GM23248 (cell line): ENCODE data around the gene FKTN. TPM values are rescaled to one million over a fixed set of nuclear protein-coding genes. Genes with fewer than 3 reads are reported as not detected.
A peak's percentile ranks its signal among the peaks of the same experiment; 100 is the strongest.

Experiments used
- DNase-seq: peaks from one replicate; pipeline ENCODE4 v3.0.0-alpha.2; 2015
- H2AFZ ChIP-seq: fragments of 200-600 bp; sonication (generic); 2 replicates; pipeline ENCODE4 v1.6.1; 2016; ENCODE audit warnings: antibody characterized with exemption
- H3F3A ChIP-seq: fragments of 200-600 bp; sonication (generic); 2 replicates; pipeline ENCODE4 v1.6.1; 2016; ENCODE audit warnings: mild to moderate bottlenecking, antibody characterized with exemption, mixed run types; ENCODE audit not compliant: insufficient read depth
- H3K27ac ChIP-seq: fragments of 200-600 bp; sonication (generic); 2 replicates; pipeline ENCODE4 v1.5.1; 2016; ENCODE audit warnings: mild to moderate bottlenecking
- H3K27me3 ChIP-seq: fragments of 200-600 bp; sonication (generic); replicated peaks from 2 replicates; pipeline ENCODE4 v1.6.1; 2016; ENCODE audit warnings: mild to moderate bottlenecking; ENCODE audit not compliant: insufficient read depth
- H3K36me3 ChIP-seq: fragments of 200-600 bp; sonication (generic); 2 replicates; pipeline ENCODE4 v1.6.1; 2016; ENCODE audit warnings: low read depth, mild to moderate bottlenecking
- H3K4me1 ChIP-seq: fragments of 200-600 bp; sonication (generic); 2 replicates; pipeline ENCODE4 v1.6.1; 2016; ENCODE audit warnings: mild to moderate bottlenecking; ENCODE audit not compliant: insufficient read depth
- H3K4me2 ChIP-seq: fragments of 200-600 bp; sonication (generic); one replicate; pipeline ENCODE4 v1.6.1; 2016; ENCODE audit warnings: mild to moderate bottlenecking; ENCODE audit not compliant: unreplicated experiment
- H3K4me3 ChIP-seq: fragments of 200-600 bp; sonication (generic); 2 replicates; pipeline ENCODE4 v1.5.1; 2016; ENCODE audit warnings: mild to moderate bottlenecking
- H3K79me2 ChIP-seq: fragments of 200-600 bp; sonication (generic); 2 replicates; pipeline ENCODE4 v1.6.1; 2016; ENCODE audit warnings: mild to moderate bottlenecking; ENCODE audit not compliant: insufficient read depth
- H3K9ac ChIP-seq: fragments of 200-600 bp; sonication (generic); 2 replicates; pipeline ENCODE4 v1.6.1; 2016; ENCODE audit warnings: mild to moderate bottlenecking
- H3K9me2 ChIP-seq: fragments of 200-600 bp; sonication (generic); 2 replicates; pipeline ENCODE4 v1.6.1; 2016; ENCODE audit warnings: mixed run types, mild to moderate bottlenecking, moderate library complexity; ENCODE audit not compliant: insufficient read depth
- H3K9me3 ChIP-seq: fragments of 200-600 bp; sonication (generic); one replicate; pipeline ENCODE4 v1.6.1; 2017; ENCODE audit warnings: low read depth
- H4K20me1 ChIP-seq: fragments of 200-600 bp; sonication (generic); 2 replicates; pipeline ENCODE4 v1.6.0; 2016; ENCODE audit not compliant: insufficient read depth
- EZH2 ChIP-seq: fragments of 200-600 bp; sonication (generic); IDR thresholded peaks from 2 replicates; pipeline ENCODE4 v1.6.1; 2018; ENCODE audit warnings: antibody characterized with exemption, mild to moderate bottlenecking; ENCODE audit not compliant: insufficient read depth, poor library complexity, severe bottlenecking
- EZH2phosphoT487 ChIP-seq: fragments of 200-600 bp; sonication (generic); IDR thresholded peaks from 2 replicates; pipeline ENCODE4 v1.6.1; 2018; ENCODE audit warnings: antibody characterized with exemption, moderate library complexity, mild to moderate bottlenecking, low read depth; ENCODE audit not compliant: insufficient read depth
- WGBS, 2 experiments: methylation state at CpG; one replicate each; pipeline ENCODE4 v1.1.6; 2015 to 2017; ENCODE audit warnings: low lambda C conversion rate in 2 of 2, low coverage in 1 of 2; ENCODE audit errors: missing lambda C conversion rate in 2 of 2; 5-methylcytosine and 5-hydroxymethylcytosine counted together
- in situ Hi-C: fragments of 300-500 bp; cut with MboI; formaldehyde crosslinking; loops from 2 replicates; pipeline ENCODE4 v1.15.0; 2020
- polyA plus RNA-seq: library from polyadenylated mRNA; unstranded; fragments of >200 nt; fragmentation: Nextera tagmentation; extraction: Ambion mirVana; gene quantifications from 2 replicates; pipeline ENCODE4 v1.2.1, GENCODE V29; 2016
- total RNA-seq: library from RNA; depleted of rRNA; stranded (reverse); fragments of >200 nt; shearing (Covaris generic); gene quantifications from 2 replicates; pipeline ENCODE4 v1.2.3, GENCODE V29; 2014

FKTN gene
- total and polyA plus RNA-seq, 2 experiments from 2014 or later = 13.9 to 40.7 TPM

DNA sequence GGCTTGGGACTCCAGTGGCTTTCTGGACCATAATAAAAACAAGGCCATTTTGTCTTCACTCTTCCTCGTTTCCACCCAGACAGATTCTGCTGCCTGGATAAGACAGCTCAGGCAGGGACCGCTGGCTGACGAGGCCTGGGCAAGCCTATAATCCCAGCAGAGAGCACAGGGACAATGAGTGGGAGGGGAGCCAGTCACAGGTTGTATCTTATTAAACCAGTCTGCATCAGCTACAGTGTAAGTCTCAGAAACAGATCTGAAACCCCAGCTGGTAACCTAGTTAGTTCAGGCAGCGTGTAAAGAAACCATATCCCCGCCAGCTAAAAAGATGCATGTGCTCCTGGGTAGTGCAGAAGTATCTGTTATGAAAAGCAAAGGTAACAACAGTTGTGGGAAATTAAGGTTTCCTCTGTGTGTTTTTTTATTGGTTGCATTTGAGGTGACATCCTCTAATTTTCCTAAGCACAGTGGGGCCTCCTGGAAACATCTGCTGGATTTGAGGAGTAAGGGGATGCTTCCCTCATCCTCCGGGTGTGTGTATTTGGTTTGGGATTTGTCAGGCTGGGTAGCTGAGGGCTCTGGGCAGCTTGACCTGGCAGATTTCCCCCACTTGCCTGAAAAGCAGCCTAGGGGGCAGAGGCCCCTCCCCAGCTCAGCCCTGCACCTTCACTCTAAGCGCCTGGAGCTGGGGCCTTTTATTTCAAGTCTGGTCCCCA is 89.1 kb downstream of the FKTN start:
- no peaks in the 10 kb centered on the region for H3K9me3 ChIP-seq
- H2AFZ ChIP-seq = no peak overlapping the region
- no peaks in the 10 kb centered on the region for H3K4me1 ChIP-seq
- in situ Hi-C loops = no loop called here
- H3K36me3 ChIP-seq = no peaks in the 10 kb centered on the region
- no peaks in the 10 kb centered on the region for H3F3A ChIP-seq
- H4K20me1 ChIP-seq = no peaks in the 10 kb centered on the region
- no peaks in the 10 kb centered on the region for H3K79me2 ChIP-seq
- no peak overlapping the region for H3K9ac ChIP-seq
- no peak for DNase-seq
- no peak overlapping the region for H3K27ac ChIP-seq
- no peaks in the 10 kb centered on the region for H3K9me2 ChIP-seq
- H3K4me2 ChIP-seq = no peak overlapping the region
- TF ChIP-seq EZH2phosphoT487 (no peak), EZH2 (no peak)
- WGBS, 2 experiments = 81 to 87% methylated on average over 7 of the region's 7 CpGs
- H3K27me3 ChIP-seq = no peaks in the 10 kb centered on the region
- no peak overlapping the region for H3K4me3 ChIP-seq

GRCh38 chr9:105647595-105648349 is 89.8 kb downstream of the FKTN start:
- Histone ChIP-seq H3K79me2 (no peaks in the 10 kb centered on the region), H3K9me3 (no peaks in the 10 kb centered on the region), H3K36me3 (no peaks in the 10 kb centered on the region), H3K4me2 (no peak overlapping the region), H3K9ac (no peak overlapping the region), H4K20me1 (no peaks in the 10 kb centered on the region), H3K4me1 (no peaks in the 10 kb centered on the region), H3K27ac (no peak overlapping the region), H3K27me3 (no peaks in the 10 kb centered on the region), H3K9me2 (no peaks in the 10 kb centered on the region), H2AFZ (no peak overlapping the region), H3F3A (no peaks in the 10 kb centered on the region), H3K4me3 (no peak overlapping the region)
- TF ChIP-seq EZH2 (no peak), EZH2phosphoT487 (no peak)
- DNase-seq = no peak
- in situ Hi-C loops = no loop called here
- 80 to 81% methylated on average over 12 of the region's 12 CpGs for WGBS, 2 experiments

- H3K9me3 ChIP-seq = no peaks in the 10 kb centered on the region
- H3K4me2 ChIP-seq = no peak overlapping the region
- H2AFZ ChIP-seq = no peak overlapping the region
- TF ChIP-seq EZH2phosphoT487 (no peak), EZH2 (no peak)
- no peaks in the 10 kb centered on the region for H3K4me1 ChIP-seq
- in situ Hi-C loops = no loop called here
- no peak for DNase-seq
- no peak overlapping the region for H3K27ac ChIP-seq
- H3K9ac ChIP-seq = no peak overlapping the region
- H3K36me3 ChIP-seq = no peaks in the 10 kb centered on the region
- peaks cover 15% of the 10 kb centered on the region for H3K27me3 ChIP-seq
- WGBS, 2 experiments = 68 to 79% methylated on average over 4 of the region's 4 CpGs
- no peaks in the 10 kb centered on the region for H3F3A ChIP-seq
- H4K20me1 ChIP-seq = no peaks in the 10 kb centered on the region
- H3K79me2 ChIP-seq = no peaks in the 10 kb centered on the region
- H3K4me3 ChIP-seq = no peak overlapping the region
- no peaks in the 10 kb centered on the region for H3K9me2 ChIP-seq
Measured at GRCh38 chr9:105651806-105652205, 93.9 kb downstream of the FKTN start.

- in situ Hi-C loops = no loop called here
- WGBS, 2 experiments = 4 to 5% methylated on average over 73 to 74 of the region's 75 CpGs
- H3K9me2 ChIP-seq = no peaks in the 10 kb centered on the region
- peak overlapping the region; percentile 84 for H2AFZ ChIP-seq
- no peaks in the 10 kb centered on the region for H3K9me3 ChIP-seq
- no peaks in the 10 kb centered on the region for H4K20me1 ChIP-seq
- no peak for TF ChIP-seq EZH2
- H3K36me3 ChIP-seq = no peaks in the 10 kb centered on the region
- no peaks in the 10 kb centered on the region for H3K4me1 ChIP-seq
- no peak overlapping the region for H3K9ac ChIP-seq
- DNase-seq = peak; percentile 48
- peak overlapping the region; percentile 71 for H3K4me3 ChIP-seq
- H3K4me2 ChIP-seq = peak overlapping the region; percentile 78
- H3K27ac ChIP-seq = no peak overlapping the region
- H3K27me3 ChIP-seq = peaks cover 28% of the 10 kb centered on the region
- H3F3A ChIP-seq = no peaks in the 10 kb centered on the region
- no peaks in the 10 kb centered on the region for H3K79me2 ChIP-seq
Measured at GRCh38 chr9:105656131-105656921, 98.4 kb downstream of the FKTN start.
